ENCODE results near the gene GAS6.
"Not testable (repeated sequence)": the region's sequence is repeated elsewhere in the genome, so short reads cannot be mapped to it uniquely, and the experiment has no call there.

Gene GAS6

DNA sequence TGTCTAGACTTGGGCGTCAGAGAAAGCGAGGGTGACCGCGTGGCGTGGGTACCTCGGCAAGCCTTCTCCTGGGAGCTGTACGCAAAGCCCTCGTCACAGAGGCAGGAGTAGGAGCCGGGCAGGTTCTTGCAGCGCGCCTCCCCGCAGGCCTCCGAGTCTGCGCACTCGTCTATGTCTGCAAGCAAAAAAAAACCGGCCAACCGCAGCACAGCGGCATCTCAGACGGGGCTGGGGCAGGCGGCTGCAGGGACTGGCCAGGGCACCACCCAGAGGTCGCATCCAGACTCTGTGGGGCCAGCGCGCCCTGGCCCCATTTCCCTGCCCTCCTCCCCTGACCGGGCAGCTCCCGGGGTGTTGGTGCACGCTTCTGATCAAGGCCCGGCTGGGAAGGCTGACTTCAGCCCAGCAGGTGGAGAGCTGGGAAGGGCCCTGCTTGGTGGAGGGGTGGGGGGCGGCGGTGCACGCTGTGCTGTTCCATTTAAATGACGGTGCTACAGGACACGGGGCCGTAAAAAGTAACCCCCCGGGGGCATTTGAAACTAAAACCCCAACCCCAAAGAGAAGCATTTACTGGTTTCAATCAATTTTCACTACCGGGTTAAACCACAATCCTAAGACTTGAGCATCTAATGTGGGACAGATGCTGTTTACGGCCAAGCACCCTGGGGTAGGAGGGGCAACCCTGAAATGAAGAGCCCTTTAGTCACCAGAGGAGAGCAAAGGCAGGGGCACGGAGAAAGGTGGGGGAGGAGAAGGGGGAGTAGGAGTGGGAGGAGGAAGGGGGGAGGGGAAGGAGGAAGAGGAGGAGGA lies 28.2 kb downstream of the GAS6 start:
- no peak for DNase-seq

GRCh38 chr13:113834496-113835200 lies 29.2 kb downstream of the GAS6 start:
- DNase-seq, result no peak

- not testable (repeated sequence) for DNase-seq
These were observed 29.9 kb downstream of the GAS6 start for GRCh38 chr13:113834006-113834405.

DNA sequence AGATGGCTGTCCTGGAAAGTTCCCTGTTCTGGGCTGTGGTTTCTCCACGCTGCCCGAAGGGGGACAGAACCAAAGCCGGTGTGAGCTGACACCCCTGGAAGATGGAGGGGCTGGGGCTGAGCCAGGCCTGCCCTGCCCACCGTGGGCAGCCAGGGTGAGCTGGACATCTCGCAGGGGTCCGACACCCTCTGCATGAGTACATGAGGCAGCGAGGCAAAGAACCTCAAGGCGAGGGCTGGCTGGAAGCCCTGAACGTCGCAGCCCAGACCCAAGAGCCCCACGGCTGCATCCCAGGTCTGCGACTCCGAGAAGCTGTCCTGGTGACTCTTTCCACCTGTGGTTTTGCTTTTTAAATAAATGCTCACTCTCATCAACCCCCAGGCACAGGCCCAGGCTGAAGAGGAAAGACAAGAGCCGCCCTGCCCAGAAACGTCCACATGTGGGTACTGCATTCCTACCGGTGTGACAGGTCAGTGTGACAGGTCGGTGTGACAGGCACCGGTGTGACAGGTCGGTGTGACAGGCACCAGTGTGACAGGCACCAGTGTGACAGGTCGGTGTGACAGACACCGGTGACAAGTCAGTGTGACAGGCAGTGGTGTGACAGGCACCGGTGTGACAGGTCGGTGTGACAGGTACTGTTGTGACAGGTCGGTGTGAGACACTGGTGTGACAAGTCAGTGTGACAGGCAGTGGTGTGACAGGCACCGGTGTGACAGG lies 30.6 kb downstream of the GAS6 start:
- no peak for DNase-seq

GRCh38 chr13:113832631-113833030 lies 31.2 kb downstream of the GAS6 start:
- no peak for DNase-seq

- DNase-seq, result no peak
These were observed 31.7 kb downstream of the GAS6 start for GRCh38 chr13:113832205-113832604.

- DNase-seq, result no peak
These were observed 32.8 kb downstream of the GAS6 start for GRCh38 chr13:113831061-113831460.

- not testable (repeated sequence) for DNase-seq
These were observed 33.4 kb downstream of the GAS6 start for GRCh38 chr13:113830426-113830950.

- no peak for DNase-seq
These were observed 35.5 kb downstream of the GAS6 start for GRCh38 chr13:113828282-113828825.

- no peak for DNase-seq
These were observed 36.9 kb downstream of the GAS6 start for GRCh38 chr13:113827021-113827420.

GRCh38 chr13:113826446-113826845 lies 37.4 kb downstream of the GAS6 start:
- not testable (repeated sequence) for DNase-seq

DNA sequence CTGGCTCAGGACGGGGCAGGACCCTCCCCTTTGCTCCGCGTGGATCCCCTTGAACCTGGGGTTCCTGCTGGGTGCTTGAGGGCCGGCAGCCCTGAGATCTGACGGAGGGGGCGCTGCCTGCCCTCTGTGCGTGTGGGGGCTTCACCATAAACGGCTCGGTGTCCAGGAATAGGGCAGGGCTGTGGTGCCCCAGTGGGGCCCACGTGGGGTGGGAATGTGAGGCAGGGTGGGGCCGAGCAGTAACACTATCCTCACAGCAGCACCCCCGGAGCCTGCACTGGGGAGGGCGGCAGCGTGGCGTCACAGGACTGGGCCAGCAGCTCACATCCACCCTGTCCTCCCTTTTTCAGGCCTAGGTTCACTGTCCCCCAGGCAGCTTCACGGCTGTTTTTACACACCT lies 38.0 kb downstream of the GAS6 start:
- no peak for DNase-seq

DNA sequence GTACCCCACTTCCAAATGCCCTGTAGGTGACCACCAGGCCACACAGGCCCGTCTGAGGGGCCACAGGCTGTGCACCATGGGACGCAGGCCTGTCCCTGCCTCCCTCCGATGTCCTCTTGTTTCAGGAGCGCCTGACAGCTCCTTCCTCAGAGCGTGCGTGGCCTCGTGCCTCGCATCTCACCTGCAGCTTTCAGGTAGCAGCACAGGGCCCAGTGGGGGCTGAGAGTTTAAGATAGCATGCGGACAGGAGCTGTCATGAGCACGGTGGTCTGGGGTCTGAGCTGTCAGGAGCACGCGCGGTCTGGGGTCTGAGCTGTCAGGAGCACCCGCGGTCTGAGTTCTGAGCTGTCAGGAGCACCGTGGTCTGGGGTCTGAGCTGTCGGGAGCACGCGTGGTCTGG lies 40.1 kb downstream of the GAS6 start:
- no peak for DNase-seq

GRCh38 chr13:113822956-113823744 lies 40.7 kb downstream of the GAS6 start:
- no peak for DNase-seq

GRCh38 chr13:113822266-113822665 lies 41.6 kb downstream of the GAS6 start:
- no peak for DNase-seq

GRCh38 chr13:113821847-113822246 lies 42.0 kb downstream of the GAS6 start:
- no peak for DNase-seq

GRCh38 chr13:113820813-113821651 lies 42.8 kb downstream of the GAS6 start:
- DNase-seq, result peak; percentile 73 to 92

GRCh38 chr13:113819731-113820715 lies 43.9 kb downstream of the GAS6 start:
- DNase-seq, result no peak

GRCh38 chr13:113819341-113819730 lies 44.5 kb downstream of the GAS6 start:
- no peak for DNase-seq
